ENCODE data around the gene BMPR1B. TPM values are rescaled to one million over a fixed set of nuclear protein-coding genes. Genes with fewer than 3 reads are reported as not detected.

BMPR1B gene
- total and polyA plus RNA-seq, 2 donors (not counting 1 experiment from before 2014, with no cell fraction given): not detected

DNA sequence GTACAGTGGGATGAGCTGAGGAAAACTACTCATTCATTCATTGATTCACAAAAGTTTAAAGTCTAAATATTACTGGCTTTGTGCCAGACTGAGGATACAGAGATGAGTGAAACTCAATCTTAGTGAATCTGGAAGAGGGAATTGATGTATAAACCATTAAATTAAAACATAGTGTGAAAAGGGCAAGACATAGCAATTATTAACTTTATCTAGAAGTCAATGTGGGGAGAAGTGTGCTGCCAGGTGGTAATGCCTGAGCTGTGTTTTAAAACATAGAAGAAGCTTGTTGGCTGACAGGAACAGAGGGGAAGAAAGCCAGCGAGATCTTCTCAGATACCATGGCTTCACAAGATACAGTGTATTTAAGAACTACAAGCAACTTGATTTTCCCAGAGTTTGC, 153.4 kb downstream of the BMPR1B start:
- H3K9me3 ChIP-seq (ENCODE audit: control extremely low read depth in 1 of 3, control insufficient read depth in 2 of 3, insufficient read depth in 1 of 3, low read length in 2 of 3): no peaks in the 10 kb centered on the region
- no peaks in the 10 kb centered on the region for H3K27me3 Mint-ChIP-seq
- no peaks in the 10 kb centered on the region for H3K4me1 ChIP-seq (ENCODE audit: control insufficient read depth in 2 of 2, insufficient read depth in 2 of 2, low read length in 2 of 2)
- TF ChIP-seq, protein P1, sequence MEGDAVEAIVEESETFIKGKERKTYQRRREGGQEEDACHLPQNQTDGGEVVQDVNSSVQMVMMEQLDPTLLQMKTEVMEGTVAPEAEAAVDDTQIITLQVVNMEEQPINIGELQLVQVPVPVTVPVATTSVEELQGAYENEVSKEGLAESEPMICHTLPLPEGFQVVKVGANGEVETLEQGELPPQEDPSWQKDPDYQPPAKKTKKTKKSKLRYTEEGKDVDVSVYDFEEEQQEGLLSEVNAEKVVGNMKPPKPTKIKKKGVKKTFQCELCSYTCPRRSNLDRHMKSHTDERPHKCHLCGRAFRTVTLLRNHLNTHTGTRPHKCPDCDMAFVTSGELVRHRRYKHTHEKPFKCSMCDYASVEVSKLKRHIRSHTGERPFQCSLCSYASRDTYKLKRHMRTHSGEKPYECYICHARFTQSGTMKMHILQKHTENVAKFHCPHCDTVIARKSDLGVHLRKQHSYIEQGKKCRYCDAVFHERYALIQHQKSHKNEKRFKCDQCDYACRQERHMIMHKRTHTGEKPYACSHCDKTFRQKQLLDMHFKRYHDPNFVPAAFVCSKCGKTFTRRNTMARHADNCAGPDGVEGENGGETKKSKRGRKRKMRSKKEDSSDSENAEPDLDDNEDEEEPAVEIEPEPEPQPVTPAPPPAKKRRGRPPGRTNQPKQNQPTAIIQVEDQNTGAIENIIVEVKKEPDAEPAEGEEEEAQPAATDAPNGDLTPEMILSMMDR (IDR thresholded peaks at IDR 0.05): no peak
- TF ChIP-seq EZH2 (IDR thresholded peaks at IDR 0.05; ENCODE audit: borderline replicate concordance, insufficient read depth, low read depth, low read length, poor library complexity, severe bottlenecking): no peak
- intact Hi-C loops (cut with micrococcal nuclease): no loop called here
- no peaks in the 10 kb centered on the region for H3K4me1 Mint-ChIP-seq
- no peaks in the 10 kb centered on the region for H4K20me1 ChIP-seq (ENCODE audit: control insufficient read depth, insufficient read depth, low read length, poor library complexity, severe bottlenecking)
- no peak overlapping the region for H3K27ac ChIP-seq (ENCODE audit: low read length in 2 of 2)
- no peak overlapping the region for H3K4me3 ChIP-seq (ENCODE audit: control extremely low read depth in 1 of 5, extremely low read depth in 1 of 5, insufficient read depth in 1 of 5, low read depth in 2 of 5, low read length in 4 of 5)
- H3K9me3 Mint-ChIP-seq (ENCODE audit: insufficient read depth): no peaks in the 10 kb centered on the region
- ChIA-PET CTCF (no interaction called here), POLR2A (no interaction called here)
- H3K36me3 ChIP-seq (replicated peaks in 1 of 2; ENCODE audit: control extremely low read depth in 1 of 2, control insufficient read depth in 1 of 2, extremely low read depth in 1 of 2, insufficient read depth in 2 of 2, low read length in 1 of 2): no peaks in the 10 kb centered on the region
- H3K27me3 ChIP-seq (replicated peaks in 1 of 4; ENCODE audit: control extremely low read depth in 1 of 4, control insufficient read depth in 3 of 4, insufficient read depth in 4 of 4, low read length in 3 of 4): no peaks in the 10 kb centered on the region
- no peaks in the 10 kb centered on the region for H3K79me2 ChIP-seq (ENCODE audit: control insufficient read depth, insufficient read depth, low read length)
- H3K4me3 Mint-ChIP-seq: no peak overlapping the region
- H3K27ac Mint-ChIP-seq: no peak overlapping the region
- H2AFZ ChIP-seq (ENCODE audit: insufficient read depth, low read depth, low read length, poor library complexity, severe bottlenecking): no peak overlapping the region
- DNase-seq (no peak), ATAC-seq (ENCODE audit: low read depth) (no peak)
- H3K9ac ChIP-seq (ENCODE audit: low read length): no peak overlapping the region
- no peak overlapping the region for H3K4me2 ChIP-seq (replicated peaks; ENCODE audit: low read depth, low read length, poor library complexity, severe bottlenecking)
- no CpG with 5 or more reads among the region's 1 CpG for WGBS (ENCODE audit: insufficient coverage)

DNA sequence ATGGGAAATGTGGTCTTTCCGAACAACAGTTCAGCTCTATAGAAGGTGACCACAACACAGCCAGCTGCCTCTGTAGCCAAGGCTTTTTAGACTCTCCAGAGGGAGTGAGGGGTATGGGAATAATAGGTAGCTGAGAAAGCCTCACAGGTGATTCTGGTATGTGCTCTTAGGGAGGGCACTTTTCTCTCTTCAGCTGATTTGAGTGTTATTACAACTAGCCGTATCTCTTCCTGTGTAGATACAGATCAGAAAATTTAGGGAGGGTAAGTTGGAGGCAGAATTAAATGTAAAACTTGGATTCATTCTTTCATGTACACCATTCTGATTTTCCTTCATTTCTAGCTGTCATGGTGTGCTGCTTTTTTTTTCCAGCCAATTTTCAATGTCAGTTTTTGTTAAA, 154.9 kb downstream of the BMPR1B start:
- ChIA-PET POLR2A (no interaction called here), CTCF (no interaction called here)
- no peak for ATAC-seq (ENCODE audit: low read depth)
- Mint-ChIP-seq H3K27ac (no peak overlapping the region), H3K4me1 (no peaks in the 10 kb centered on the region), H3K27me3 (no peaks in the 10 kb centered on the region), H3K9me3 (ENCODE audit: insufficient read depth) (no peaks in the 10 kb centered on the region), H3K4me3 (no peak overlapping the region)
- TF ChIP-seq EZH2 (IDR thresholded peaks at IDR 0.05; ENCODE audit: borderline replicate concordance, insufficient read depth, low read depth, low read length, poor library complexity, severe bottlenecking): no peak
- TF ChIP-seq, protein P1 (IDR thresholded peaks at IDR 0.05): no peak
- no CpG with 5 or more reads among the region's 2 CpGs for WGBS (ENCODE audit: insufficient coverage)
- Histone ChIP-seq H3K4me3 (ENCODE audit: control extremely low read depth in 1 of 5, extremely low read depth in 1 of 5, insufficient read depth in 1 of 5, low read depth in 2 of 5, low read length in 4 of 5) (no peak overlapping the region), H3K4me1 (ENCODE audit: control insufficient read depth in 2 of 2, insufficient read depth in 2 of 2, low read length in 2 of 2) (no peaks in the 10 kb centered on the region), H2AFZ (ENCODE audit: insufficient read depth, low read depth, low read length, poor library complexity, severe bottlenecking) (no peak overlapping the region), H4K20me1 (ENCODE audit: control insufficient read depth, insufficient read depth, low read length, poor library complexity, severe bottlenecking) (no peaks in the 10 kb centered on the region), H3K9me3 (ENCODE audit: control extremely low read depth in 1 of 3, control insufficient read depth in 2 of 3, insufficient read depth in 1 of 3, low read length in 2 of 3) (peaks cover 0 to 9% (median 0%) of the 10 kb centered on the region in 3 donors), H3K79me2 (ENCODE audit: control insufficient read depth, insufficient read depth, low read length) (no peaks in the 10 kb centered on the region), H3K4me2 (replicated peaks; ENCODE audit: low read depth, low read length, poor library complexity, severe bottlenecking) (no peak overlapping the region), H3K9ac (ENCODE audit: low read length) (no peak overlapping the region), H3K27me3 (replicated peaks in 1 of 4; ENCODE audit: control extremely low read depth in 1 of 4, control insufficient read depth in 3 of 4, insufficient read depth in 4 of 4, low read length in 3 of 4) (no peaks in the 10 kb centered on the region), H3K36me3 (replicated peaks in 1 of 2; ENCODE audit: control extremely low read depth in 1 of 2, control insufficient read depth in 1 of 2, extremely low read depth in 1 of 2, insufficient read depth in 2 of 2, low read length in 1 of 2) (no peaks in the 10 kb centered on the region), H3K27ac (ENCODE audit: low read length in 2 of 2) (no peak overlapping the region)
- intact Hi-C loops (cut with micrococcal nuclease): no loop called here
- DNase-seq: no peak
